Kidney (tissue), 14 donors: Measurements from ENCODE around the gene HDGF. TPM values are rescaled to one million over a fixed set of nuclear protein-coding genes. Genes with fewer than 3 reads are reported as not detected.

Experiments used
- DNase-seq, 5 donors: peaks; one replicate each; pipeline ENCODE4 v3.0.0-alpha.2; 2013 to 2020
- FAIRE-seq: peaks from 2 replicates; lab custom pipeline; 2012; peaks lifted over from hg19 to GRCh38; lab: Jason Lieb, UNC
- H3K27ac ChIP-seq, 2 donors: one replicate each; pipeline ENCODE4 v1.7.0; 2013; ENCODE audit warnings: low read depth in 2 of 2, low read length in 2 of 2, inconsistent platforms in 1 of 2
- H3K27me3 ChIP-seq: one replicate; pipeline ENCODE4 v1.7.1; 2013; ENCODE audit warnings: low read length, inconsistent platforms; ENCODE audit not compliant: control insufficient read depth, insufficient read depth
- H3K36me3 ChIP-seq, 3 donors: one replicate each; pipeline versions ENCODE4 v1.7.0 to v1.7.1; 2013; ENCODE audit warnings: low read length in 3 of 3, control low read depth in 1 of 3, inconsistent platforms in 1 of 3; ENCODE audit not compliant: insufficient read depth in 3 of 3, control insufficient read depth in 2 of 3
- H3K4me1 ChIP-seq, 3 donors: one replicate each; pipeline versions ENCODE4 v1.7.0 to v1.7.1; 2013; ENCODE audit warnings: low read length in 3 of 3, inconsistent platforms in 1 of 3, low read depth in 1 of 3; ENCODE audit not compliant: control insufficient read depth in 2 of 3, insufficient read depth in 2 of 3
- H3K4me3 ChIP-seq, 3 donors: one replicate each; pipeline versions ENCODE4 v1.7.0 to v1.8.1; 2013; ENCODE audit warnings: low read length in 3 of 3, control low read depth in 1 of 3, inconsistent platforms in 1 of 3
- H3K9ac ChIP-seq, 3 donors: one replicate each; pipeline versions ENCODE4 v1.7.0 to v1.7.1; 2013; ENCODE audit warnings: low read length in 3 of 3, control low read depth in 1 of 3, inconsistent platforms in 1 of 3
- H3K9me3 ChIP-seq, 3 donors: one replicate each; pipeline versions ENCODE4 v1.7.0 to v1.7.1; 2013; ENCODE audit warnings: low read length in 3 of 3, control low read depth in 1 of 3, inconsistent platforms in 1 of 3; ENCODE audit not compliant: control insufficient read depth in 2 of 3, insufficient read depth in 1 of 3
- CTCF ChIP-seq: IDR thresholded peaks from 3 replicates; pipeline ENCODE4 v1.5.1; 2012; ENCODE audit warnings: mild to moderate bottlenecking, moderate library complexity, borderline replicate concordance; ENCODE audit not compliant: insufficient read depth; ENCODE audit errors: extremely low read depth
- intact Hi-C: fragments of 100-400 bp; cut with DNase I; formaldehyde crosslinking; loops from one replicate; pipeline ENCODE4 v1.11.1; 2022
- polyA plus RNA-seq: library from polyadenylated mRNA; stranded (reverse); fragments of 350-450 nt; fragmentation: Illumina TruSeq; extraction: RNeasy Lipid Tissue Mini Kit (QIAGEN cat#74804); gene quantifications from one replicate; pipeline ENCODE4 v1.2.3, GENCODE V29; 2014; ENCODE audit warnings: low read depth, low replicate concordance; ENCODE audit not compliant: insufficient read depth
- total RNA-seq: library from RNA; stranded (reverse); fragmentation: NEBNext Ultra II Directional; extraction: Animal tissue kit (Norgen Biotek cat#: 25700); gene quantifications from one replicate; pipeline ENCODE4 v1.2.1, GENCODE V29; 2021
- donor health status: control.
- donor health status: control.
- donor health status: control.
- donor health status: control.
- donor health status: control.
- donor health status: DM: yes; HTN: yes; CAD: no.
- donor health status: Normal renal cell carcinoma (clear cell type).

Gene HDGF
- total and polyA plus RNA-seq, 2 donors from 2014 or later: 198 to 206 TPM

GRCh38 chr1:156711011-156711817, 40.3 kb downstream of the HDGF start:
- intact Hi-C loops: no loop called here
- no peak for TF ChIP-seq CTCF
- DNase-seq: peak in 1 of 5 donors; percentile 66
- Histone ChIP-seq H3K4me3 (no peak overlapping the region), H3K36me3 (no peaks in the 10 kb centered on the region), H3K9ac (no peak overlapping the region), H3K4me1 (peaks cover 0 to 2% (median 0%) of the 10 kb centered on the region in 3 donors), H3K27ac (no peak overlapping the region), H3K9me3 (no peaks in the 10 kb centered on the region), H3K27me3 (no peaks in the 10 kb centered on the region)
- FAIRE-seq: no peak

- H3K4me1 ChIP-seq: peaks cover 0 to 9% (median 0%) of the 10 kb centered on the region in 3 donors
- intact Hi-C loops: no loop called here
- no peaks in the 10 kb centered on the region for H3K9me3 ChIP-seq
- no peak overlapping the region for H3K27ac ChIP-seq
- TF ChIP-seq CTCF: no peak
- no peaks in the 10 kb centered on the region for H3K27me3 ChIP-seq
- no peak overlapping the region for H3K9ac ChIP-seq
- peak in 2 of 5 donors; percentile 63 to 86 for DNase-seq
- no peak overlapping the region for H3K4me3 ChIP-seq
- H3K36me3 ChIP-seq: no peaks in the 10 kb centered on the region
- no peak for FAIRE-seq
These were observed 41.6 kb downstream of the HDGF start for GRCh38 chr1:156709757-156710489.

- H3K4me1 ChIP-seq: peaks cover 0 to 11% (median 0%) of the 10 kb centered on the region in 3 donors
These were observed 42.4 kb downstream of the HDGF start for GRCh38 chr1:156709031-156709430.

More at GRCh38 chr1:156709031-156709430, 42.4 kb downstream of the HDGF start:
- no peak overlapping the region for H3K4me3 ChIP-seq
- DNase-seq: no peak
- no peaks in the 10 kb centered on the region for H3K9me3 ChIP-seq
- H3K9ac ChIP-seq: no peak overlapping the region
- TF ChIP-seq CTCF: no peak
- no peaks in the 10 kb centered on the region for H3K27me3 ChIP-seq
- H3K27ac ChIP-seq: no peak overlapping the region
- no peak for FAIRE-seq
- intact Hi-C loops: no loop called here
- H3K36me3 ChIP-seq: no peaks in the 10 kb centered on the region
